Measurements from ENCODE around the gene ARHGAP33. TPM values are rescaled to one million over a fixed set of nuclear protein-coding genes. Genes with fewer than 3 reads are reported as not detected.

Gene ARHGAP33
- total and polyA plus RNA-seq, 4 donors, result 13.6 to 183 (median 92.5) TPM

DNA sequence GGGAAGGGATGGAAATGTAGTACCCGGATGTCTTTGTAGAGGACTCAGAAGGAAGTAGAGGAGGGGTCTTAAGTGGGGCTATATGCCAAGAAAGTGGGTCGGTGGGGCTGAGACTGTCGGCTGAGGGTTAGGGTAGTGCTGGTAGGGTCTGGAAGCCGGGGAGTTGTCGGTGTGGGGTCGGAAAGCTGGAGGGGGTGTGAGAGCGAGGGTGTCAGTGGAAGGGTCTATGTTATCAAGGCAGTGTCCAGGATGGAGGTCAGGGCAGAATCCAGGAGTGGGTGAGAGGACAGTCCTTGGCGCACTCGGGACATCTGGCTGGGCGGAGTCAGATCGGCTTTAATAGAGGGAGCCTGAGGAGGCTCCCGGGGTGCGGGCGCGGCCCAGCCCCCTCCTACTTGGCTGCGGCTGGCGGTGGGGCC lies 20.2 kb upstream of the ARHGAP33 start:
- Histone ChIP-seq H3K27ac (ENCODE audit: low read depth, low read length) (peak overlapping the region; percentile 25), H3K4me3 (ENCODE audit: low read depth, low read length) (no peak overlapping the region), H3K36me3 (ENCODE audit: control insufficient read depth, insufficient read depth, low read length) (peaks cover 63% of the 10 kb centered on the region), H3K9me3 (ENCODE audit: control insufficient read depth, insufficient read depth, low read length) (no peaks in the 10 kb centered on the region), H3K27me3 (ENCODE audit: control insufficient read depth, insufficient read depth, low read length) (no peaks in the 10 kb centered on the region), H3K4me1 (ENCODE audit: control insufficient read depth, insufficient read depth, low read length) (peaks cover 41% of the 10 kb centered on the region)
- DNase-seq (ENCODE audit: low read depth in 4 of 6, low spot score in 6 of 6), result no peak
- WGBS (ENCODE audit: insufficient coverage), result 48% methylated on average over 17 of the region's 17 CpGs

- Histone ChIP-seq H3K9me3 (ENCODE audit: control insufficient read depth, insufficient read depth, low read length) (no peaks in the 10 kb centered on the region), H3K27ac (ENCODE audit: low read depth, low read length) (peak overlapping the region; percentile 97), H3K27me3 (ENCODE audit: control insufficient read depth, insufficient read depth, low read length) (no peaks in the 10 kb centered on the region), H3K4me1 (ENCODE audit: control insufficient read depth, insufficient read depth, low read length) (peaks cover 41% of the 10 kb centered on the region), H3K4me3 (ENCODE audit: low read depth, low read length) (peak overlapping the region; percentile 9), H3K36me3 (ENCODE audit: control insufficient read depth, insufficient read depth, low read length) (peaks cover 60% of the 10 kb centered on the region)
- DNase-seq (ENCODE audit: low read depth in 4 of 6, low spot score in 6 of 6), result no peak
- 30% methylated on average over 73 of the region's 74 CpGs for WGBS (ENCODE audit: insufficient coverage)
These were observed 19.6 kb upstream of the ARHGAP33 start for GRCh38 chr19:35755550-35756376.

DNA sequence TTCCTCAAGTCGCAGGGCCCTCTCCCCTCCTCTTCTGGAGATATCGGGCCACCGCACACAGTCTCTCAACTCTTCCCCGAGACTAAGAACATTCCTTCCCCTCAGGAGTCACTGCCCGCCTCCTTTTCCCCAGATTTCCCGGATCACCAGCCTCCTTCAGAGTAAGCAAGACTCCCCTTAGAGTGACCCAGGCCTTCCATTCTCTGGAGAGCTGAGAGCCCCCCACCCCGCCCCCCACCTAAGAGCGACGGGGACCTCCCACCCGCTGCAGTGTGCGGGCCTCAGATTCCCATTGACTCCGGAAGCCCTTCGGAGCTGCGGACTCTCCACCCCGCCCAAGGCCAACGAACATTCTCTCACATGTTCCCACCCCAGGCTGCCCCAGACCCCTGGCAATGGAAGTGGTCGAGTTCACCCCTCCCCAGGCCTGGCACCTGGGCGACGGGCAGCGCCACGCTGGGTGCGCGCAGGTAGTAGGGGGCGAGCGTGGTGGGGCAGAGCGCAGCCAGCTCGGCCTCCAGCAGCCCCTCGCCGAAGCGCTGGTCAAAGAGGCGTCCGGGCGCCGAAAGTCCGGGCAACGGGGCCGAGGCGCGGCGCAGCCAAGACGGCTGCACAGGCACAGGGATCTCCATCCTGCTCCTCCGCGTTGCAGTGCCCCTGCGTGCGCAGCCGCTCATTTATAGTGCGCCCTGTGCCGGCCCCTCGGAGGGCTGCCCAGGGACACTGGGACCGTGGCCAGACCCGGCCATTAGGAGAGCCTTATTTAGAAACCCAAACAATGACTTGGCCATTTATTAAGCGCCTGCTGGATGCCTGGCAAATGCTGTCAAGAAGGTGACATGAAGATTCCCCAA lies 18.8 kb upstream of the ARHGAP33 start, which contains the start of gene HSPB6:
HSPB6 (minus strand) TSS at position 653 of the 854 bp plus-strand sequence; CDS start at position 632, 21 bp downstream.
- DNase-seq (ENCODE audit: low read depth in 4 of 6, low spot score in 6 of 6), result peak in 3 of 6 donors; percentile 38 to 71 (median 70)
- Histone ChIP-seq H3K36me3 (ENCODE audit: control insufficient read depth, insufficient read depth, low read length) (peaks cover 55% of the 10 kb centered on the region), H3K27ac (ENCODE audit: low read depth, low read length) (peak within 1 kb of the TSS; percentile 97), H3K9me3 (ENCODE audit: control insufficient read depth, insufficient read depth, low read length) (no peaks in the 10 kb centered on the region), H3K4me3 (ENCODE audit: low read depth, low read length) (peak within 1 kb of the TSS; percentile 97), H3K27me3 (ENCODE audit: control insufficient read depth, insufficient read depth, low read length) (no peaks in the 10 kb centered on the region), H3K4me1 (ENCODE audit: control insufficient read depth, insufficient read depth, low read length) (peaks cover 41% of the 10 kb centered on the region)
- 11% methylated on average over 40 of the region's 52 CpGs for WGBS (ENCODE audit: insufficient coverage)

- 2% methylated on average over 18 of the region's 19 CpGs for WGBS (ENCODE audit: insufficient coverage)
- peak overlapping the region; percentile 97 for H3K27ac ChIP-seq (ENCODE audit: low read depth, low read length)
- peak in 2 of 6 donors; percentile 33 to 85 for DNase-seq (ENCODE audit: low read depth in 4 of 6, low spot score in 6 of 6)
- H3K9me3 ChIP-seq (ENCODE audit: control insufficient read depth, insufficient read depth, low read length), result no peaks in the 10 kb centered on the region
- H3K27me3 ChIP-seq (ENCODE audit: control insufficient read depth, insufficient read depth, low read length), result no peaks in the 10 kb centered on the region
- peaks cover 41% of the 10 kb centered on the region for H3K4me1 ChIP-seq (ENCODE audit: control insufficient read depth, insufficient read depth, low read length)
- peak overlapping the region; percentile 97 for H3K4me3 ChIP-seq (ENCODE audit: low read depth, low read length)
- H3K36me3 ChIP-seq (ENCODE audit: control insufficient read depth, insufficient read depth, low read length), result peaks cover 55% of the 10 kb centered on the region
These were observed 18.1 kb upstream of the ARHGAP33 start for GRCh38 chr19:35757231-35757748.

- Histone ChIP-seq H3K9me3 (ENCODE audit: control insufficient read depth, insufficient read depth, low read length) (no peaks in the 10 kb centered on the region), H3K27me3 (ENCODE audit: control insufficient read depth, insufficient read depth, low read length) (no peaks in the 10 kb centered on the region), H3K36me3 (ENCODE audit: control insufficient read depth, insufficient read depth, low read length) (peaks cover 52% of the 10 kb centered on the region), H3K27ac (ENCODE audit: low read depth, low read length) (peak within 1 kb of the TSS; percentile 97), H3K4me1 (ENCODE audit: control insufficient read depth, insufficient read depth, low read length) (peaks cover 41% of the 10 kb centered on the region), H3K4me3 (ENCODE audit: low read depth, low read length) (peak within 1 kb of the TSS; percentile 97)
- peak; percentile 93 to 100 (median 99) for DNase-seq (ENCODE audit: low read depth in 4 of 6, low spot score in 6 of 6)
- 0% methylated on average over 53 of the region's 53 CpGs for WGBS (ENCODE audit: insufficient coverage)
These were observed 17.4 kb upstream of the ARHGAP33 start, which contains the start of gene PROSER3 for GRCh38 chr19:35757749-35758608. Gene PROSER3 (plus strand): TSS chr19:35758176. CDS start chr19:35758216, 40 bp downstream.

DNA sequence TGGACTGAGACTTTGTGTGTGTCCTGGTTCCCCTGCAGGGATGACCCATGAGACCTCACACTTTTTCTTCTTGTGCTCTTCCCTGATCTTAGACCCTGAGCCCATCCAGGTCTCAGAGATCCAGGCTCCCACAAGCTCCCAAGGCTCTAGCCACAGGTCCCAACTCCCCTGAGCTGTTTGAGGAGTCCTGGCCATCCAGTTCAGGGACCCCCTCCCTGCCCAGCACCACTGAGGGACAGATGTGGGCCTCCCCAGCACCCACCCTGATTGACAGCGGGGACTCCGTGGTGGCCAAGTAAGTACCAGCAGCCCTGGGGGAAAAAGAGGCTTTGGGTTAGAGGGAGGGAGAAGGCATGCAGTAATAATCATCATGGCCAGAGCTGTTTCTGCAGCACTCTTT lies 15.7 kb upstream of the ARHGAP33 start:
- no peak for DNase-seq (ENCODE audit: low read depth in 4 of 6, low spot score in 6 of 6)
- no peak overlapping the region for H3K27ac ChIP-seq (ENCODE audit: low read depth, low read length)
- peaks cover 44% of the 10 kb centered on the region for H3K36me3 ChIP-seq (ENCODE audit: control insufficient read depth, insufficient read depth, low read length)
- peaks cover 41% of the 10 kb centered on the region for H3K4me1 ChIP-seq (ENCODE audit: control insufficient read depth, insufficient read depth, low read length)
- no peaks in the 10 kb centered on the region for H3K9me3 ChIP-seq (ENCODE audit: control insufficient read depth, insufficient read depth, low read length)
- H3K4me3 ChIP-seq (ENCODE audit: low read depth, low read length), result no peak overlapping the region
- WGBS (ENCODE audit: insufficient coverage), result 100% methylated on average over 2 of the region's 2 CpGs
- H3K27me3 ChIP-seq (ENCODE audit: control insufficient read depth, insufficient read depth, low read length), result no peaks in the 10 kb centered on the region

DNA sequence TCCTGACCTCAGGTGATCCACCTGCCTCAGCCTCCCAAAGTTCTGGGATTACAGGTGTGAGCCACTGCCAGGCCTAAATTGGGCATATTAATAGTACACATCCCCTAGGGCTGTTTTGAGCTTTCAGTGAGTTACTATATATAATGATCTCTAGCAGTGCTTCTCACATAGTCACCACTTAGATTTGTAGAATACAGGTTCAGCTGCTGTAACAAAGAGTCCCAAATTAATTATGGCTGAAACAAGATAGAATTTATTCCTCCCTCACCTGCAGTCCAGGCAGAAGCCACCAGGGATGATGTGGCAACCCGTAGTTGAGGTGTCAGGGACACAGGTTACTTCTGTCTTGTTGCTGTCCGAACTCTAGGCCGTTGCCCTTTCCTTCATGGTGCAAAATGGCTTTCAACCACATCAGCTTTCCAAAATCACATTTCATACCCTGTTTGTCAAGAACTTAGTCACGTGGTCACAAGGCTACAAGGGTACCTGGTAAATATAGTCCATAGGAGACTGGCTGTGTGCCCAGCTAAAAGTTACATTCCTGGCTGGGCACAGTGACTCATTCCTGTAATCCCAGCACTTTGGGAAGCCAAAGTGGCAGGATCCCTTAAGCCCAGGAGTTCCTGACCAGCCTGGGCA lies 14.5 kb upstream of the ARHGAP33 start:
- WGBS (ENCODE audit: insufficient coverage), result 97% methylated on average over 3 of the region's 4 CpGs
- no peak for DNase-seq (ENCODE audit: low read depth in 4 of 6, low spot score in 6 of 6)
- Histone ChIP-seq H3K9me3 (ENCODE audit: control insufficient read depth, insufficient read depth, low read length) (no peaks in the 10 kb centered on the region), H3K27me3 (ENCODE audit: control insufficient read depth, insufficient read depth, low read length) (no peaks in the 10 kb centered on the region), H3K4me1 (ENCODE audit: control insufficient read depth, insufficient read depth, low read length) (peaks cover 35% of the 10 kb centered on the region), H3K27ac (ENCODE audit: low read depth, low read length) (no peak overlapping the region), H3K36me3 (ENCODE audit: control insufficient read depth, insufficient read depth, low read length) (peaks cover 45% of the 10 kb centered on the region), H3K4me3 (ENCODE audit: low read depth, low read length) (no peak overlapping the region)

GRCh38 chr19:35764432-35765315 lies 10.7 kb upstream of the ARHGAP33 start:
- WGBS (ENCODE audit: insufficient coverage), result 95% methylated on average over 12 of the region's 17 CpGs
- Histone ChIP-seq H3K27ac (ENCODE audit: low read depth, low read length) (no peak overlapping the region), H3K9me3 (ENCODE audit: control insufficient read depth, insufficient read depth, low read length) (no peaks in the 10 kb centered on the region), H3K27me3 (ENCODE audit: control insufficient read depth, insufficient read depth, low read length) (no peaks in the 10 kb centered on the region), H3K4me1 (ENCODE audit: control insufficient read depth, insufficient read depth, low read length) (peaks cover 5% of the 10 kb centered on the region), H3K4me3 (ENCODE audit: low read depth, low read length) (no peak overlapping the region), H3K36me3 (ENCODE audit: control insufficient read depth, insufficient read depth, low read length) (peaks cover 59% of the 10 kb centered on the region)
- DNase-seq (ENCODE audit: low read depth in 4 of 6, low spot score in 6 of 6), result no peak
